ENCODE measurements around the gene ANP32E.
"Not testable (repeated sequence)": the region's sequence is repeated elsewhere in the genome, so short reads cannot be mapped to it uniquely, and the experiment has no call there.

ANP32E gene

GRCh38 chr1:150243003-150243402, 7.1 kb upstream of the ANP32E start:
- Histone ChIP-seq H3K4me3 (ENCODE audit: insufficient read depth, low read length, poor library complexity, severe bottlenecking) (no peak overlapping the region), H3K36me3 (ENCODE audit: low read length) (no peaks in the 10 kb centered on the region), H3K9me3 (ENCODE audit: insufficient read depth, low read length) (no peaks in the 10 kb centered on the region), H3K27me3 (ENCODE audit: low read length) (no peaks in the 10 kb centered on the region), H3K9ac (ENCODE audit: low read length) (no peak overlapping the region), H4K20me1 (ENCODE audit: low read depth, low read length) (no peaks in the 10 kb centered on the region), H3F3A (ENCODE audit: insufficient read depth) (no peaks in the 10 kb centered on the region), H3K79me2 (ENCODE audit: insufficient read depth, low read length) (no peaks in the 10 kb centered on the region), H3K9me2 (replicated peaks; ENCODE audit: insufficient read depth, low read length) (no peaks in the 10 kb centered on the region), H3K4me2 (ENCODE audit: low read depth, low read length, poor library complexity, severe bottlenecking) (no peak overlapping the region), H3K27ac (ENCODE audit: low read depth, low read length) (no peak overlapping the region), H2AFZ (ENCODE audit: low read depth, low read length, severe bottlenecking) (no peak overlapping the region)
- TF ChIP-seq EZH2phosphoT487 (conservative IDR thresholded peaks at IDR 0.05; ENCODE audit: low read length) = no peak
- TF ChIP-seq CTCF (IDR thresholded peaks at IDR 0.05; ENCODE audit: insufficient read depth, low read length, poor library complexity, severe bottlenecking) = no peak

GRCh38 chr1:150237746-150238145, 1.8 kb upstream of the ANP32E start:
- H3K27me3 ChIP-seq (ENCODE audit: low read length) = no peaks in the 10 kb centered on the region
- no peaks in the 10 kb centered on the region for H3K9me2 ChIP-seq (replicated peaks; ENCODE audit: insufficient read depth, low read length)
- no peaks in the 10 kb centered on the region for H4K20me1 ChIP-seq (ENCODE audit: low read depth, low read length)
- peaks cover 15% of the 10 kb centered on the region for H3F3A ChIP-seq (ENCODE audit: insufficient read depth)
- no peak for TF ChIP-seq EZH2phosphoT487 (conservative IDR thresholded peaks at IDR 0.05; ENCODE audit: low read length)
- no peak for TF ChIP-seq CTCF (IDR thresholded peaks at IDR 0.05; ENCODE audit: insufficient read depth, low read length, poor library complexity, severe bottlenecking)
- no peaks in the 10 kb centered on the region for H3K9me3 ChIP-seq (ENCODE audit: insufficient read depth, low read length)
- no peak overlapping the region for H2AFZ ChIP-seq (ENCODE audit: low read depth, low read length, severe bottlenecking)
- no peak overlapping the region for H3K4me3 ChIP-seq (ENCODE audit: insufficient read depth, low read length, poor library complexity, severe bottlenecking)
- no peak overlapping the region for H3K9ac ChIP-seq (ENCODE audit: low read length)
- H3K36me3 ChIP-seq (ENCODE audit: low read length) = no peaks in the 10 kb centered on the region
- H3K79me2 ChIP-seq (ENCODE audit: insufficient read depth, low read length) = peaks cover 32% of the 10 kb centered on the region
- H3K4me2 ChIP-seq (ENCODE audit: low read depth, low read length, poor library complexity, severe bottlenecking) = no peak overlapping the region
- H3K27ac ChIP-seq (ENCODE audit: low read depth, low read length) = no peak overlapping the region

- H3K27ac ChIP-seq (ENCODE audit: low read depth, low read length) = peak overlapping the region; percentile 94
- H3K4me3 ChIP-seq (ENCODE audit: insufficient read depth, low read length, poor library complexity, severe bottlenecking) = not testable (repeated sequence)
Measured at GRCh38 chr1:150237176-150237575, 1.3 kb upstream of the ANP32E start.

GRCh38 chr1:150236614-150237100, 745 bp upstream of the ANP32E start:
- TF ChIP-seq CTCF (IDR thresholded peaks at IDR 0.05; ENCODE audit: insufficient read depth, low read length, poor library complexity, severe bottlenecking) = no peak
- no peaks in the 10 kb centered on the region for H4K20me1 ChIP-seq (ENCODE audit: low read depth, low read length)
- H3K9ac ChIP-seq (ENCODE audit: low read length) = peak overlapping the region; percentile 100
- H3K36me3 ChIP-seq (ENCODE audit: low read length) = peaks cover under 1% of the 10 kb centered on the region; the same call in 1 of the 2 replicates
- no peaks in the 10 kb centered on the region for H3K9me3 ChIP-seq (ENCODE audit: insufficient read depth, low read length)
- H3F3A ChIP-seq (ENCODE audit: insufficient read depth) = peaks cover 15% of the 10 kb centered on the region
- peak overlapping the region; percentile 74 for H2AFZ ChIP-seq (ENCODE audit: low read depth, low read length, severe bottlenecking)
- H3K4me2 ChIP-seq (ENCODE audit: low read depth, low read length, poor library complexity, severe bottlenecking) = peak overlapping the region; percentile 94
- peaks cover 41% of the 10 kb centered on the region for H3K79me2 ChIP-seq (ENCODE audit: insufficient read depth, low read length)
- peak overlapping the region; percentile 58 for H3K4me3 ChIP-seq (ENCODE audit: insufficient read depth, low read length, poor library complexity, severe bottlenecking)
- H3K27ac ChIP-seq (ENCODE audit: low read depth, low read length) = peak overlapping the region; percentile 94
- no peaks in the 10 kb centered on the region for H3K9me2 ChIP-seq (replicated peaks; ENCODE audit: insufficient read depth, low read length)
- no peaks in the 10 kb centered on the region for H3K27me3 ChIP-seq (ENCODE audit: low read length)

More at GRCh38 chr1:150237176-150237575, 1.3 kb upstream of the ANP32E start:
- H4K20me1 ChIP-seq (ENCODE audit: low read depth, low read length); H3K9me3 ChIP-seq (ENCODE audit: insufficient read depth, low read length); H3K9me2 ChIP-seq (replicated peaks; ENCODE audit: insufficient read depth, low read length); H3K27me3 ChIP-seq (ENCODE audit: low read length); H3K36me3 ChIP-seq (ENCODE audit: low read length): not testable (repeated sequence)
- Histone ChIP-seq H3K79me2 (ENCODE audit: insufficient read depth, low read length) (peaks cover 37% of the 10 kb centered on the region), H3K9ac (ENCODE audit: low read length) (peak overlapping the region; percentile 100), H3K4me2 (ENCODE audit: low read depth, low read length, poor library complexity, severe bottlenecking) (peak overlapping the region; percentile 94), H2AFZ (ENCODE audit: low read depth, low read length, severe bottlenecking) (peak overlapping the region; percentile 74), H3F3A (ENCODE audit: insufficient read depth) (peaks cover 15% of the 10 kb centered on the region)
